Subcutaneous abdominal adipose tissue (tissue), 5 donors: ENCODE results near the gene FARS2.

Source experiments
- H3K27ac ChIP-seq: one replicate; pipeline ENCODE4 v1.7.0; 2013; ENCODE audit warnings: low read depth, mild to moderate bottlenecking, inconsistent platforms, low read length, moderate library complexity
- H3K27me3 ChIP-seq, 5 donors: one replicate each; pipeline ENCODE4 v1.7.0; 2013; ENCODE audit warnings: low read length in 5 of 5, inconsistent platforms in 1 of 5; ENCODE audit not compliant: control insufficient read depth in 5 of 5, insufficient read depth in 4 of 5
- H3K36me3 ChIP-seq, 5 donors: one replicate each; pipeline ENCODE4 v1.7.0; 2013; ENCODE audit warnings: low read length in 5 of 5; ENCODE audit not compliant: control insufficient read depth in 5 of 5, insufficient read depth in 5 of 5
- H3K4me1 ChIP-seq, 5 donors: one replicate each; pipeline ENCODE4 v1.7.0; 2013; ENCODE audit warnings: low read length in 5 of 5, mild to moderate bottlenecking in 3 of 5, moderate library complexity in 1 of 5; ENCODE audit not compliant: control insufficient read depth in 5 of 5, insufficient read depth in 5 of 5
- H3K4me3 ChIP-seq, 5 donors: one replicate each; pipeline ENCODE4 v1.7.0; 2013; ENCODE audit warnings: low read length in 5 of 5, low read depth in 1 of 5
- H3K9ac ChIP-seq, 5 donors: one replicate each; pipeline ENCODE4 v1.7.0; 2013; ENCODE audit warnings: low read length in 5 of 5, mild to moderate bottlenecking in 4 of 5, moderate library complexity in 3 of 5
- H3K9me3 ChIP-seq, 5 donors: one replicate each; pipeline ENCODE4 v1.7.0; 2013; ENCODE audit warnings: low read length in 5 of 5; ENCODE audit not compliant: control insufficient read depth in 5 of 5
- donor health status: healthy.
- donor health status: healthy.
- donor health status: healthy.
- donor health status: healthy.
- donor health status: healthy.

The FARS2 gene

GRCh38 chr6:5713519-5713918 is 452.2 kb downstream of the FARS2 start:
- H3K27me3 ChIP-seq, result no peaks in the 10 kb centered on the region
- no peak overlapping the region for H3K9ac ChIP-seq
- H3K4me3 ChIP-seq, result no peak overlapping the region
- H3K4me1 ChIP-seq, result no peaks in the 10 kb centered on the region
- H3K36me3 ChIP-seq, result no peaks in the 10 kb centered on the region
- H3K27ac ChIP-seq, result no peak overlapping the region
- peaks cover 0 to 12% (median 9%) of the 10 kb centered on the region in 5 donors for H3K9me3 ChIP-seq

GRCh38 chr6:5718231-5718947 is 457.1 kb downstream of the FARS2 start:
- Histone ChIP-seq H3K27me3 (no peaks in the 10 kb centered on the region), H3K36me3 (no peaks in the 10 kb centered on the region), H3K9me3 (peaks cover 0 to 12% (median 9%) of the 10 kb centered on the region in 5 donors), H3K9ac (no peak overlapping the region), H3K4me1 (peaks cover 0 to 3% (median 0%) of the 10 kb centered on the region in 5 donors), H3K4me3 (no peak overlapping the region), H3K27ac (no peak overlapping the region)

DNA sequence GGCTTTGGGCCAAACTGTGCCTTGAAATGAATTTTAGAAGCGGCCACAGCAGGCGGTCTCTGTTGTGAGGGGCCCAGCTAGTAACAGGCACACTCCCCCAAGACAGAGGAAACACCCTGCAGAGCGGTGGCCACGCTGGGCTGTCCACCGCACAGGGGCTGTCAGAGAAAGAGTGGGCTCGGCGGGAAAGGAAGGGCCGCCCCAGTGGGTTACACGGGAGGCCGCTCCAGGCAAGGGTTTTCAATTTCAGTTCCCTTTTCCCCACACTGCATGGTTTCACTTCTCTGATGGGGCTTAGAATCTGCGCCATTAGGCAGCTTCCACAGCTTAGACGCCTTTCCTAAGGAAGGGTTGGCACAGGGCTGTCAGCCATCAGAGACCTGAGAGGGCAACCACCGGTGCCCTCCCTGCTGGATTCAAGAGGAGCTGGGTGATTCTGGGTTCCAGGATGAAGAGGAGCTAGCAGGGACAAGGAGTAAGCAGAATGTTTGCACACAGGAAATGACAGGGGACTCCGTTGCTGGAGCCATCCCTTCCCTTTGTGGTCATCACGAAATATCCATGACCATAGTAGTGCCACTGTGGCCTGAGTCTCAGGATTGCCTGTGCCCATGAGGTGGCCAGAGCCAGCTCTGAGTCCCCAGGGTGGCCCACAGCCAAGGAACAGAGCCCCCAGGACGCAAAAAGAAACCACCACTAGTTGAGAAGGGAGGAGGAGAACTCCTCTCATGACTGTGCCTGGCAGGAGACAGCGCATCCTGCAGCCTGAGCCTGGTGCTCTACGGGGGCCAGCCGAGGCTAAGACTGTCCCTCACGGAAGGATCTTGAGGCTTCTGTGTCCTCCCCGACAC is 462.8 kb downstream of the FARS2 start:
- Histone ChIP-seq H3K27me3 (no peaks in the 10 kb centered on the region), H3K4me3 (peak overlapping the region in 2 of 5 donors; percentile 15 to 28), H3K4me1 (peaks cover 0 to 12% (median 2%) of the 10 kb centered on the region in 5 donors), H3K9ac (no peak overlapping the region), H3K9me3 (no peaks in the 10 kb centered on the region), H3K27ac (no peak overlapping the region), H3K36me3 (no peaks in the 10 kb centered on the region)

GRCh38 chr6:5724911-5725310 is 463.6 kb downstream of the FARS2 start:
- Histone ChIP-seq H3K27ac (no peak overlapping the region), H3K9me3 (no peaks in the 10 kb centered on the region), H3K27me3 (no peaks in the 10 kb centered on the region), H3K36me3 (no peaks in the 10 kb centered on the region), H3K9ac (no peak overlapping the region), H3K4me3 (no peak overlapping the region), H3K4me1 (peaks cover 0 to 12% (median 2%) of the 10 kb centered on the region in 5 donors)

DNA sequence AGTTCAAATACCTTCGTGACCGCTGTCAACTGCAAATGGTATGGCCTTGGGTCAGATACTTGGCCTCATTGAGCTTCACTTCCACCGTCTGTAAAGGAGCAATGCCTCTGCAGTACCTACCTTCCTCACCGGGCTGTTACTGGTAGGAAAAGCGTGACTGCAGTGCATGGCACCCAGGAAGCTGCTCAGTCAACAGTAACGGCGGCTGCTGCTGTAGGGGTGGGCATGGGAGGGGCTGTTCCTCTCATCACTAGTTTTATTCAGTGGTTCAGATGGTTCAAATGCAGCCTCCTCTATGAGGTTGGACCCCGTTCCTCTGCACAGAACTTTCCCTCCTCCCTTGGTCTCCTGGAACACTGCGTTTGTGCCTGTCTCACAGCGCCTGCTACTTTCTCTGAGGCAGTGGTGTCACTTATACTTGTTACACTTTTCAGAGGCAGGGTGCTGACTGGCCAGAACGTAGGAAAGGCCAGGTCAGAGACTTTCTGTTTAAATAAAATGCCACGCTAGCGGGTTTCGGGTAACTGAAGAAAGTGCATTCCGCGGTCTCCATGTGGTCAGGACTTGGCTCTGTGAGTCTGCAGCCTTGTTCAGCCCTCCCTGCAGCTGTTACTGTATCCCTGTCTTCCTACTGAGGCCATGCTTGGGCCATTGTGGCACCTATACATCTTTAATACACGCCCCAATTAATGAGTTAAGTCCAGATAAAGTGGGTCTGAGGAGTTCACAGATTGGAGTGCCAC is 465.8 kb downstream of the FARS2 start:
- H3K9me3 ChIP-seq, result no peaks in the 10 kb centered on the region
- H3K4me3 ChIP-seq, result no peak overlapping the region
- no peaks in the 10 kb centered on the region for H3K36me3 ChIP-seq
- H3K27me3 ChIP-seq, result no peaks in the 10 kb centered on the region
- H3K4me1 ChIP-seq, result peaks cover 0 to 12% (median 4%) of the 10 kb centered on the region in 5 donors
- no peak overlapping the region for H3K27ac ChIP-seq
- H3K9ac ChIP-seq, result no peak overlapping the region

- H3K4me3 ChIP-seq, result no peak overlapping the region
- peaks cover 0 to 9% (median 4%) of the 10 kb centered on the region in 5 donors for H3K4me1 ChIP-seq
- H3K36me3 ChIP-seq, result no peaks in the 10 kb centered on the region
- H3K27ac ChIP-seq, result no peak overlapping the region
- no peak overlapping the region for H3K9ac ChIP-seq
- no peaks in the 10 kb centered on the region for H3K27me3 ChIP-seq
- no peaks in the 10 kb centered on the region for H3K9me3 ChIP-seq
Observed at GRCh38 chr6:5728351-5729079, 467.2 kb downstream of the FARS2 start.

DNA sequence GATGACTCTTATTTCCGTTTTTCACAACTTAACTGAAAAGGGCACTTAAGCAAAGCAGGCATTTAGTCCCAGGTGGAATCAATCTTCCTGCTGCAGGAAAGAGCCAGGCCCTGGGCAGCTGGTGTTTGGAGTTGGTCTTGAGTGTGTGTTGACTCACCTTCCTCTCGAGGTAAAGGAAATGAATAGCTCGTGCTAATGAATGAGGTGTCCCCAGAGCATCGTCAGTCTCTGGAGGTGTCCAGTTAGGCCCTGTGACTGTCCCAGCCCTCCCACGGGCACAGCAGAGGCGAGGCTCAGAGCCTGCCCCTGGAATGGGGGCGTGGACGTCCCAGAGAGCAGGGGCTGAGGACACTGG is 467.7 kb downstream of the FARS2 start:
- no peaks in the 10 kb centered on the region for H3K27me3 ChIP-seq
- H3K27ac ChIP-seq, result no peak overlapping the region
- H3K9me3 ChIP-seq, result no peaks in the 10 kb centered on the region
- H3K4me1 ChIP-seq, result peaks cover 0 to 9% (median 4%) of the 10 kb centered on the region in 5 donors
- H3K36me3 ChIP-seq, result no peaks in the 10 kb centered on the region
- no peak overlapping the region for H3K9ac ChIP-seq
- H3K4me3 ChIP-seq, result no peak overlapping the region

DNA sequence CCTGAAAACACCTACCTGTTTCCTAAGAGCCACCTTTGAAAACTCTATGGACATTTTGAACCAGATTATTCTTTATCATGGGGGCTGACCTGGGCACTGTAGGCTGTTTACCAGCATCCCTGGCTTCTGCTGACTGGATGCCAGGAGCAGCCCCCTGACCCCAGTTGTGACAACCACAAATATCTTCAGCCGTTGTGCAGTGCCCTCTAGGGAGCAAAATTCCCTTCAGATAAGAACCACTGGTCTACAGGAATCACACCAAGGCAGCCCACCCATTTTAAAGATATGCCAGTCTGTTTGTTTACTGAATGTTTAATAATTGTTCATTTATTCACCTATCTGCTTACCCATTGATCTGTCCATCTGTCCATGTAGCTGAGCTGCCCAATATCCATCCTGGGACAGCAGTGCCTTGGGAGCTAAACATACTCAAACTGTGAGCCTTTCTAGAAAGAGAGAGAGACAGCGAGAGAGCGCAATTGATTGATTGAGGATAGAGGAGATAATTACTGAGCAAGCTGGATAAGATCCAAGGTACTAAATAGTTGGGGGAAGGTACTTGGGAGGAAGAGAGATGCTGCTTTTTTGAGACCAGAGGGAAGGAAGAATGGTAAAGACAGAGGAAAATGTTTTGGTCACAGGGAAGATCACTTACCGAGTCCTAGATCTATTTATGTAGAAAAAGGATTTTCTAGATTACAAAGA is 468.7 kb downstream of the FARS2 start:
- Histone ChIP-seq H3K4me3 (no peak overlapping the region), H3K27ac (no peak overlapping the region), H3K9ac (no peak overlapping the region), H3K27me3 (no peaks in the 10 kb centered on the region), H3K9me3 (no peaks in the 10 kb centered on the region), H3K4me1 (peaks cover 0 to 9% (median 3%) of the 10 kb centered on the region in 5 donors), H3K36me3 (no peaks in the 10 kb centered on the region)

GRCh38 chr6:5730585-5731263 is 469.4 kb downstream of the FARS2 start:
- no peak overlapping the region for H3K4me3 ChIP-seq
- no peaks in the 10 kb centered on the region for H3K9me3 ChIP-seq
- peaks cover 0 to 9% (median 3%) of the 10 kb centered on the region in 5 donors for H3K4me1 ChIP-seq
- no peaks in the 10 kb centered on the region for H3K36me3 ChIP-seq
- no peaks in the 10 kb centered on the region for H3K27me3 ChIP-seq
- no peak overlapping the region for H3K27ac ChIP-seq
- H3K9ac ChIP-seq, result no peak overlapping the region
